Adipose tissue (tissue), 3 donors: Measurements from ENCODE around the gene RNASE13. TPM values are rescaled to one million over a fixed set of nuclear protein-coding genes. Genes with fewer than 3 reads are reported as not detected.
"Not testable (repeated sequence)": the region's sequence is repeated elsewhere in the genome, so short reads cannot be mapped to it uniquely, and the experiment has no call there.

Experiments used
- H3K27ac ChIP-seq: one replicate; pipeline ENCODE4 v1.5.1; 2013; ENCODE audit warnings: low read depth, low read length
- WGBS, 3 donors: extraction: QIAGEN DNeasy Blood & Tissue Kit; methylation state at CpG; one replicate each; pipeline ENCODE4 v1.1.7; 2013; 5-methylcytosine and 5-hydroxymethylcytosine counted together
- polyA plus RNA-seq, 3 donors: library from polyadenylated mRNA; stranded (reverse); fragments of 200-250 nt; gene quantifications; one replicate each; pipeline ENCODE4 v1.2.3, GENCODE V29; 2013
- donor health status: healthy with polysubstance abuse.
- donor health status: Bipolar disorder and iron deficiency.
- donor health status: healthy.

The RNASE13 gene
- polyA plus RNA-seq, 3 donors: not detected

GRCh38 chr14:21003788-21004346, 30.7 kb downstream of the RNASE13 start:
- 87% methylated on average over 14 of the region's 14 CpGs for WGBS, 3 donors
- H3K27ac ChIP-seq: no peak overlapping the region

- H3K27ac ChIP-seq: no peak overlapping the region
- 75 to 81% (median 77%) methylated on average over 7 of the region's 7 CpGs for WGBS, 3 donors
These were observed 33.4 kb downstream of the RNASE13 start for GRCh38 chr14:21001218-21001617.

DNA sequence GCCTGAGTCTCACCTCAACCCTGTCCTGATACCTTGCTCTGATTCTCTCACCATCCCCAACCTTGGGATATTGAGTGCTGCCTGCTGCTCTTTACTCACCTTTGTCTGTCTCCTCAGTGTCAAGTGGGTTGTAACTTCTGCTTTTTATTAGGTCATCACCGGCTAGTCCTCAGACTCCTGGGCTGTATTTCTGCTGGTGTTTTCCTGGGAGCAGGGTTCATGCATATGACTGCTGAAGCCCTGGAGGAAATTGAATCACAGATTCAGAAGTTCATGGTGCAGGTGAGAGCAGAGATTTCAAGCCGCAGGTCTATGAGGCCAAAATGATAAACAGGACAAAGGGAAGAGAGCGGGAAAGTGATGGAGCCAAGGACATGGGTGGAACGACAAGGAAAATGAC, 35.0 kb downstream of the RNASE13 start:
- no peak overlapping the region for H3K27ac ChIP-seq
- 76 to 80% (median 76%) methylated on average over 4 of the region's 4 CpGs for WGBS, 3 donors

GRCh38 chr14:20998674-20999366, 35.8 kb downstream of the RNASE13 start, which contains the start of gene SLC39A2:
Gene SLC39A2, plus strand, starts transcription at chr14:20999293. Its CDS starts 154 bp downstream, at chr14:20999447.
- WGBS, 3 donors: 52 to 58% (median 52%) methylated on average over 6 of the region's 6 CpGs
- H3K27ac ChIP-seq: no peak within 1 kb of the TSS

- WGBS, 3 donors: 75 to 83% (median 77%) methylated on average over 3 of the region's 3 CpGs
- no peak overlapping the region for H3K27ac ChIP-seq
These were observed 36.5 kb downstream of the RNASE13 start for GRCh38 chr14:20998139-20998538.

GRCh38 chr14:20997564-20997963, 37.0 kb downstream of the RNASE13 start:
- WGBS, 3 donors: 61 to 85% (median 84%) methylated on average over 6 of the region's 6 CpGs
- H3K27ac ChIP-seq: no peak overlapping the region

- H3K27ac ChIP-seq: no peak overlapping the region
- WGBS, 3 donors: 50 to 68% (median 68%) methylated on average over 4 of the region's 4 CpGs
These were observed 37.5 kb downstream of the RNASE13 start for GRCh38 chr14:20997115-20997514.

- H3K27ac ChIP-seq: no peak overlapping the region
- WGBS, 3 donors: 73 to 92% (median 89%) methylated on average over 14 of the region's 14 CpGs
These were observed 38.1 kb downstream of the RNASE13 start for GRCh38 chr14:20996521-20996920.

DNA sequence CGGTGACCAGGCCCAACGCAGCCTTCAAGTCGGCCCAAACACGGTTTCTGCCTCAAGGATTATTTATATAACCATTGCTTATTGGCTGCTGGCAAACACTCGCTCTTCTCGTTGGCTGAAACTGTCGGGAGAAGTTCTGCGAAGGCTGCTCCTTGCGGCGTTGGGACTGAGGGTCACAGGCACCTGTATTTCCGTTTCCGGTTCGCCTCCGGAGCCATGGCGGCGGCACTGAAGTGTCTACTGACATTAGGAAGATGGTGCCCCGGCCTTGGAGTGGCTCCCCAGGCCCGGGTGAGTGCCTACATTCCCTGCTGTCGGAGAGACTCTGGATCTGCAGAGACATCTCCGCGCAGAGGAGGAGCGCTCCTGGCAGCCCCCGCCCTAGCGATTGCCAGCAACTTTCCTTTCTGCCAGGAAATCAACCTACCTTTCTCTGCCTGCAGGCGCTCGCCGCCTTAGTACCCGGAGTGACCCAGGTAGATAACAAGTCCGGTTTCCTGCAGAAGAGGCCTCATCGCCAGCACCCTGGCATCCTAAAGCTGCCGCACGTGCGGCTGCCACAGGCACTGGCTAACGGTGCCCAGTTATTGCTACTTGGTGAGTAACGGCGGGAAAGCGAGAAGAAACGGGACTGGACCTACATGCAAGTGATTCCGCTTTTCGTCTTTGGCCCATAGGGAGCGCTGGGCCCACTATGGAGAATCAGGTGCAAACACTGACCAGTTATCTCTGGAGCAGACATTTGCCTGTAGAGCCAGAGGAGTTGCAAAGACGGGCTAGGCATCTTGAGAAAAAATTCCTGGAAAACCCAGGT, 44.6 kb downstream of the RNASE13 start, which contains the start of gene METTL17:
TSS of gene METTL17 (plus strand) at position 194 of the 814 bp plus-strand sequence. CDS start at position 217, 23 bp downstream.
- 0% methylated on average over 41 to 42 of the region's 42 CpGs for WGBS, 3 donors
- H3K27ac ChIP-seq: no peak within 1 kb of the TSS

- 0 to 1% (median 1%) methylated on average over 11 of the region's 11 CpGs for WGBS, 3 donors
- H3K27ac ChIP-seq: no peak overlapping the region
These were observed 45.2 kb downstream of the RNASE13 start for GRCh38 chr14:20989471-20989786.

- H3K27ac ChIP-seq: no peak overlapping the region
- 81 to 87% (median 83%) methylated on average over 15 of the region's 15 CpGs for WGBS, 3 donors
These were observed 45.7 kb downstream of the RNASE13 start for GRCh38 chr14:20988717-20989470.

GRCh38 chr14:20986811-20987210, 47.8 kb downstream of the RNASE13 start:
- whole genome bisulfite sequencing, 3 donors: 47 to 53% (median 52%) methylated on average over 2 of the region's 2 CpGs
- H3K27ac ChIP-seq: no peak overlapping the region

DNA sequence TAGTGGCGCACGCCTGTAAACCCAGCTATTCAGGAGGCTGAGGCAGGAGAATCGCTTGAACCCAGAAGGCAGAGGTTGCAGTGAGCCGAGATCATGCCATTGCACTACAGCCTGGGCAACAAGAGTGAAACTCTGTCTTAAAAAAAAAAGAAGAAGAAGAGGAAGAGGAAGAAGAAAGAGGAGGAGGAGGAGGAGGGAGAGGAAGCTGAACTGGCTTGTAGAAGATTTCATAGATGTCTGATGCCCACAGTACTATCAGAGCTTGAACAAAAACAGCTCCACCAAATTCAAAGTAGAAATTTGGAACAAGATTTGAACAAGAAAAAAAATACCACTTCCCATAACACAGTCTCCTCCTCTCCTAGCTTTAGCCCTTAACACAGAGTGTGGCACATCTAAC, 49.0 kb downstream of the RNASE13 start:
- H3K27ac ChIP-seq: not testable (repeated sequence)
- WGBS, 3 donors: 80 to 92% (median 85%) methylated on average over 4 of the region's 4 CpGs

Other genes with a start within 250 kb of the RNASE13 start
- gene RNASE1, start 232.0 kb downstream of the RNASE13 start, polyA plus RNA-seq: 100 to 1,000 TPM; 143 to 531 (median 481) TPM
- 1 to 10 TPM in 1 of 3 donors, not detected in 2; 1.4 TPM for gene RNASE3, start 143.4 kb downstream of the RNASE13 start, polyA plus RNA-seq
- 10 to 100 TPM in 1 of 3 donors, 1 to 10 TPM in 2; 2.2 to 16.7 (median 2.4) TPM for gene RNASE2, start 79.3 kb downstream of the RNASE13 start, polyA plus RNA-seq
- gene METTL17, start 44.8 kb downstream of the RNASE13 start, polyA plus RNA-seq: 10 to 100 TPM; 37.9 to 46.9 (median 39.5) TPM
- under 1 TPM in 2 of 3 donors, not detected in 1; 0.06 to 0.22 TPM for gene SLC39A2, start 35.5 kb downstream of the RNASE13 start, polyA plus RNA-seq
- 100 to 1,000 TPM in 2 of 3 donors, 10 to 100 TPM in 1; 61.2 to 335 (median 162) TPM for gene NDRG2, start 9.7 kb downstream of the RNASE13 start, polyA plus RNA-seq
- not detected for gene TPPP2, start 4.6 kb downstream of the RNASE13 start, polyA plus RNA-seq
- gene RNASE7, start 7.6 kb upstream of the RNASE13 start, polyA plus RNA-seq: under 1 TPM in 1 of 3 donors, not detected in 2; 0.07 TPM
- not detected for gene RNASE8, start 23.0 kb upstream of the RNASE13 start, polyA plus RNA-seq
- 10 to 100 TPM; 21.6 to 67.2 (median 44.0) TPM for gene ARHGEF40, start 35.5 kb upstream of the RNASE13 start, polyA plus RNA-seq
- gene ZNF219, start 63.8 kb upstream of the RNASE13 start, polyA plus RNA-seq: 10 to 100 TPM; 14.4 to 56.1 (median 18.6) TPM
- under 1 TPM; 0.22 to 0.83 (median 0.25) TPM for gene TMEM253, start 66.3 kb upstream of the RNASE13 start, polyA plus RNA-seq
- gene OR5AU1, start 121.3 kb upstream of the RNASE13 start, polyA plus RNA-seq: not detected
- gene HNRNPC, start 234.6 kb upstream of the RNASE13 start, polyA plus RNA-seq: 100 to 1,000 TPM; 263 to 524 (median 375) TPM
- under 1 TPM; 0.07 to 0.45 (median 0.15) TPM for gene RPGRIP1, start 245.3 kb upstream of the RNASE13 start, polyA plus RNA-seq